ENCODE data around the gene DNAJB8. TPM values are rescaled to one million over a fixed set of nuclear protein-coding genes. Genes with fewer than 3 reads are reported as not detected.

Gene DNAJB8
- total RNA-seq, 1 experiment from 2014 or later, result not detected

- no peak for DNase-seq (ENCODE audit: low spot score)
- Histone ChIP-seq H3K9me3 (ENCODE audit: low read depth, low read length, poor library complexity, severe bottlenecking) (no peaks in the 10 kb centered on the region), H3K4me3 (ENCODE audit: low read depth, low read length, poor library complexity, severe bottlenecking) (no peak overlapping the region), H3K27ac (ENCODE audit: low read depth, low read length, poor library complexity, severe bottlenecking) (no peak overlapping the region), H3K4me1 (ENCODE audit: insufficient read depth, low read length, poor library complexity, severe bottlenecking) (no peaks in the 10 kb centered on the region), H3K27me3 (replicated peaks; ENCODE audit: insufficient read depth, low read depth, low read length, poor library complexity) (no peaks in the 10 kb centered on the region), H3K36me3 (ENCODE audit: insufficient read depth, low read length, poor library complexity, severe bottlenecking) (no peaks in the 10 kb centered on the region)
- CTCF ChIA-PET, result no interaction called here
- no TSS peak for BruUV-seq (replicated peaks)
- no peak for TF ChIP-seq EZH2 (IDR thresholded peaks at IDR 0.05; ENCODE audit: borderline replicate concordance, low read depth, low read length, poor library complexity, severe bottlenecking)
- TF ChIP-seq CTCF (conservative IDR thresholded peaks at IDR 0.05; ENCODE audit: low read depth, low read length), result no peak
- POLR2A ChIA-PET (ENCODE audit: low non-redundant PET), result no interaction called here
- intact Hi-C loops (cut with micrococcal nuclease; ENCODE audit: unreplicated experiment), result no loop called here
These were observed 47.4 kb downstream of the DNAJB8 start for GRCh38 chr3:128419311-128419710.

GRCh38 chr3:128418900-128419299 lies 47.8 kb downstream of the DNAJB8 start:
- Histone ChIP-seq H3K4me3 (ENCODE audit: low read depth, low read length, poor library complexity, severe bottlenecking) (no peak overlapping the region), H3K27me3 (replicated peaks; ENCODE audit: insufficient read depth, low read depth, low read length, poor library complexity) (no peaks in the 10 kb centered on the region), H3K27ac (ENCODE audit: low read depth, low read length, poor library complexity, severe bottlenecking) (no peak overlapping the region), H3K4me1 (ENCODE audit: insufficient read depth, low read length, poor library complexity, severe bottlenecking) (no peaks in the 10 kb centered on the region), H3K36me3 (ENCODE audit: insufficient read depth, low read length, poor library complexity, severe bottlenecking) (no peaks in the 10 kb centered on the region), H3K9me3 (ENCODE audit: low read depth, low read length, poor library complexity, severe bottlenecking) (no peaks in the 10 kb centered on the region)
- POLR2A ChIA-PET (ENCODE audit: low non-redundant PET), result no interaction called here
- DNase-seq (ENCODE audit: low spot score), result no peak
- TF ChIP-seq CTCF (conservative IDR thresholded peaks at IDR 0.05; ENCODE audit: low read depth, low read length) (no peak), EZH2 (IDR thresholded peaks at IDR 0.05; ENCODE audit: borderline replicate concordance, low read depth, low read length, poor library complexity, severe bottlenecking) (no peak)
- CTCF ChIA-PET, result no interaction called here
- intact Hi-C loops (cut with micrococcal nuclease; ENCODE audit: unreplicated experiment), result no loop called here
- BruUV-seq (replicated peaks), result no TSS peak

DNA sequence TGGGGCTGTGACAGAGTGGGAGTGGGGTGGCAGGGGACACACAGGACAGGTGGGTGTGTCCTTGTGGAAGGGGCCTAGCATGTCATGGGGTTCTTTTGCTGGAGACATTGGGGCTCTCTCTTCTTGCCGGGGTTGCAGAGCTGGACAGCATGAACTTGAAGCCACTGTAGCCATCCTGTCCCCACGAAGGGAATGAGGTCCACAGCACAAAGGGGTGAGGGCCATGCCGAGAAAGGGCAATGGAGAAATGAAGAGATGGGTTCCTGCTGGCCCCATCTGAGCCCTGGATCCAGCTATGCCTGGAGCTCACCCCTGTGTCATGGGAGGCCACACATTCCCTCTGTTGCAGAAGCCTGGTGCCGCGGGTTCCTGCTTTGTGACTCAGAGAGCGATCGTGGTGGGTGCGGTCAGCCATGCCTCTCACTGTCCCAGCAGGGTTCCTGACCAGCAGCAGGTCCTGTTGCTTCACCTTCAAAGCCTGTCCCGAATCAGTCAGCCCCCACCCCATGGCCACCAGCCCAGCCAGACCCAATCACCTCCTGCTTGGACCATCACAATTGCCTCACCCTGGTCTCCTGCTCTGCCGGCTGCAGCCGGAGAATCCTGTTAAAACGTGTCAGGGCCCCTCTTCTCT lies 50.0 kb downstream of the DNAJB8 start:
- no TSS peak for BruUV-seq (replicated peaks)
- ChIA-PET POLR2A (ENCODE audit: low non-redundant PET) (no interaction called here), CTCF (no interaction called here)
- Histone ChIP-seq H3K27ac (ENCODE audit: low read depth, low read length, poor library complexity, severe bottlenecking) (no peak overlapping the region), H3K4me3 (ENCODE audit: low read depth, low read length, poor library complexity, severe bottlenecking) (no peak overlapping the region), H3K36me3 (ENCODE audit: insufficient read depth, low read length, poor library complexity, severe bottlenecking) (no peaks in the 10 kb centered on the region), H3K27me3 (replicated peaks; ENCODE audit: insufficient read depth, low read depth, low read length, poor library complexity) (no peaks in the 10 kb centered on the region), H3K9me3 (ENCODE audit: low read depth, low read length, poor library complexity, severe bottlenecking) (no peaks in the 10 kb centered on the region), H3K4me1 (ENCODE audit: insufficient read depth, low read length, poor library complexity, severe bottlenecking) (no peaks in the 10 kb centered on the region)
- intact Hi-C loops (cut with micrococcal nuclease; ENCODE audit: unreplicated experiment), result no loop called here
- no peak for DNase-seq (ENCODE audit: low spot score)
- TF ChIP-seq EZH2 (IDR thresholded peaks at IDR 0.05; ENCODE audit: borderline replicate concordance, low read depth, low read length, poor library complexity, severe bottlenecking) (no peak), CTCF (conservative IDR thresholded peaks at IDR 0.05; ENCODE audit: low read depth, low read length) (no peak)

Measured in A673 (cell line).